Pons (tissue), 1 donor: ENCODE data around the gene POTEM.
"Not testable (repeated sequence)": the region's sequence is repeated elsewhere in the genome, so short reads cannot be mapped to it uniquely, and the experiment has no call there.

ENCODE experiments used
- DNase-seq: peaks from one replicate; pipeline ENCODE4 v3.0.0-alpha.2; 2016; ENCODE audit warnings: low spot score

Gene POTEM

GRCh38 chr14:18967134-18967533 lies at the start of gene POTEM:
POTEM (plus strand) TSS chr14:18967434; CDS start chr14:18967486, 52 bp downstream.
- DNase-seq: not testable (repeated sequence)

GRCh38 chr14:18918345-18918744 lies 48.9 kb upstream of the POTEM start:
- DNase-seq: not testable (repeated sequence)

GRCh38 chr14:18920052-18920451 lies 47.2 kb upstream of the POTEM start:
- DNase-seq: not testable (repeated sequence)

GRCh38 chr14:18921055-18921701 lies 46.1 kb upstream of the POTEM start:
- DNase-seq: not testable (repeated sequence)

- DNase-seq: not testable (repeated sequence)
Observed at GRCh38 chr14:18936848-18937247, 30.4 kb upstream of the POTEM start.

GRCh38 chr14:18938733-18939132 lies 28.5 kb upstream of the POTEM start:
- DNase-seq: not testable (repeated sequence)

GRCh38 chr14:18949939-18950338 lies 17.3 kb upstream of the POTEM start:
- peak; percentile 0 for DNase-seq

- DNase-seq: peak; percentile 0
Observed at GRCh38 chr14:18953085-18953484, 14.1 kb upstream of the POTEM start.

- DNase-seq: not testable (repeated sequence)
Observed at GRCh38 chr14:18955816-18956215, 11.4 kb upstream of the POTEM start.

GRCh38 chr14:18961576-18961975 lies 5.7 kb upstream of the POTEM start:
- not testable (repeated sequence) for DNase-seq

GRCh38 chr14:18962143-18962542 lies 5.1 kb upstream of the POTEM start:
- DNase-seq: not testable (repeated sequence)

- not testable (repeated sequence) for DNase-seq
Observed at GRCh38 chr14:18963276-18963675, 4.0 kb upstream of the POTEM start.

- DNase-seq: not testable (repeated sequence)
Observed at GRCh38 chr14:18964878-18965277, 2.4 kb upstream of the POTEM start.

- not testable (repeated sequence) for DNase-seq
Observed at GRCh38 chr14:19002566-19002965, 35.3 kb downstream of the POTEM start.

GRCh38 chr14:19006490-19006889 lies 39.3 kb downstream of the POTEM start:
- DNase-seq: not testable (repeated sequence)

- DNase-seq: not testable (repeated sequence)
Observed at GRCh38 chr14:19007678-19008077, 40.4 kb downstream of the POTEM start.

- DNase-seq: not testable (repeated sequence)
Observed at GRCh38 chr14:19011029-19011428, 43.8 kb downstream of the POTEM start.

GRCh38 chr14:19011703-19012102 lies 44.5 kb downstream of the POTEM start:
- not testable (repeated sequence) for DNase-seq

- not testable (repeated sequence) for DNase-seq
Observed at GRCh38 chr14:19015185-19015584, 48.0 kb downstream of the POTEM start.

- not testable (repeated sequence) for DNase-seq
Observed at GRCh38 chr14:19025080-19025589, 57.9 kb downstream of the POTEM start.

- DNase-seq: not testable (repeated sequence)
Observed at GRCh38 chr14:19026649-19027351, 59.6 kb downstream of the POTEM start.

- DNase-seq: not testable (repeated sequence)
Observed at GRCh38 chr14:19027895-19028294, 60.7 kb downstream of the POTEM start.

GRCh38 chr14:19036811-19037382 lies 69.7 kb downstream of the POTEM start:
- not testable (repeated sequence) for DNase-seq
